H1 (cell line): Measurements from ENCODE around the gene ALG5. TPM values are rescaled to one million over a fixed set of nuclear protein-coding genes. Genes with fewer than 3 reads are reported as not detected.

ENCODE experiments used
- BCL11A ChIP-seq, 2 experiments: IDR thresholded peaks; one replicate each; pipeline ENCODE4 v1.6.1; 2011; ENCODE audit warnings: low read depth in 2 of 2, low read length in 2 of 2, mild to moderate bottlenecking in 2 of 2
- BRCA1 ChIP-seq: IDR thresholded peaks from 2 replicates; pipeline ENCODE4 v1.6.1; 2012; ENCODE audit warnings: low read depth, low read length, improper control_type of control experiment
- CHD1 ChIP-seq: IDR thresholded peaks from 2 replicates; pipeline ENCODE4 v1.6.1; 2012; ENCODE audit warnings: low read depth, low read length, improper control_type of control experiment
- CTBP2 ChIP-seq: IDR thresholded peaks from 2 replicates; pipeline ENCODE4 v1.7.0; 2011; ENCODE audit warnings: borderline replicate concordance, mild to moderate bottlenecking, moderate library complexity, mixed read lengths, low read length; ENCODE audit not compliant: insufficient read depth, insufficient read length
- FOSL1 ChIP-seq: IDR thresholded peaks from 2 replicates; pipeline ENCODE4 v1.6.1; 2011; ENCODE audit warnings: mild to moderate bottlenecking, low read depth, low read length, moderate library complexity; ENCODE audit not compliant: insufficient read depth
- HDAC2 ChIP-seq, 2 experiments: fragments of 300-600 bp in 1 of 2; sonication (generic) in 1 of 2; IDR thresholded peaks; 2 replicates each; pipeline ENCODE4 v1.6.1; 2011 to 2012; ENCODE audit warnings: low read depth in 2 of 2, low read length in 2 of 2, mild to moderate bottlenecking in 2 of 2, moderate library complexity in 2 of 2, borderline replicate concordance in 1 of 2, inconsistent platforms in 1 of 2
- JUND ChIP-seq: IDR thresholded peaks from 2 replicates; pipeline ENCODE4 v1.6.1; 2011; ENCODE audit warnings: mild to moderate bottlenecking, improper control_type of control experiment, low read length
- POLR2A ChIP-seq, 2 experiments: IDR thresholded peaks; 1 replicate in 1 of 2; 2 replicates in 1 of 2; pipeline ENCODE4 v1.6.1; 2011; ENCODE audit warnings: low read depth in 2 of 2, low read length in 2 of 2, mild to moderate bottlenecking in 2 of 2; ENCODE audit errors: control extremely low read depth in 1 of 2
- RAD21 ChIP-seq, 2 experiments: IDR thresholded peaks in 1 of 2; conservative IDR thresholded peaks in 1 of 2; 2 replicates each; pipeline ENCODE4 v1.6.1; 2011; ENCODE audit warnings: low read depth in 2 of 2, low read length in 2 of 2, improper control_type of control experiment in 1 of 2, inconsistent platforms in 1 of 2, mild to moderate bottlenecking in 1 of 2, moderate library complexity in 1 of 2
- RNF2 ChIP-seq: fragments of 200-900, 300-1000 bp; sonication (generic); IDR thresholded peaks from 2 replicates; pipeline ENCODE4 v1.7.1; 2016; ENCODE audit warnings: borderline replicate concordance, low read depth, mild to moderate bottlenecking, antibody characterized with exemption, low read length; ENCODE audit not compliant: poor library complexity, severe bottlenecking; ENCODE audit errors: missing control alignments
- SP1 ChIP-seq: IDR thresholded peaks from 2 replicates; pipeline ENCODE4 v1.6.1; 2011; ENCODE audit warnings: low read depth, low read length
- YY1 ChIP-seq: IDR thresholded peaks from 2 replicates; pipeline ENCODE4 v1.6.1; 2011; ENCODE audit warnings: low read depth, mild to moderate bottlenecking, low read length
- polyA plus RNA-seq, 7 experiments: library from polyadenylated mRNA; depleted of rRNA in 3 of 7; stranded (reverse) in 5 of 7; unstranded in 2 of 7; fragments of >200 nt in 5 of 7; fragments of 200-250 nt in 2 of 7; gene quantifications; 1 replicate in 5 of 7; 2 replicates in 1 of 7; 4 replicates in 1 of 7; pipeline versions ENCODE4 v1.2.1 to v1.2.3, GENCODE V29; 2011 to 2013; ENCODE audit warnings: missing spikeins in 2 of 7, mixed read lengths in 2 of 7
- total RNA-seq: library from RNA; stranded (reverse); fragmentation: NEBNext Ultra II Directional; extraction: Animal tissue kit (Norgen Biotek cat#: 25700); gene quantifications from 2 replicates; pipeline ENCODE4 v1.2.1, GENCODE V29; 2021

Gene ALG5
- total and polyA plus RNA-seq, 2 of the 8 experiments (the other 6 are each of a cell fraction or from before 2014, with no cell fraction given): 15.0 to 24.3 TPM

DNA sequence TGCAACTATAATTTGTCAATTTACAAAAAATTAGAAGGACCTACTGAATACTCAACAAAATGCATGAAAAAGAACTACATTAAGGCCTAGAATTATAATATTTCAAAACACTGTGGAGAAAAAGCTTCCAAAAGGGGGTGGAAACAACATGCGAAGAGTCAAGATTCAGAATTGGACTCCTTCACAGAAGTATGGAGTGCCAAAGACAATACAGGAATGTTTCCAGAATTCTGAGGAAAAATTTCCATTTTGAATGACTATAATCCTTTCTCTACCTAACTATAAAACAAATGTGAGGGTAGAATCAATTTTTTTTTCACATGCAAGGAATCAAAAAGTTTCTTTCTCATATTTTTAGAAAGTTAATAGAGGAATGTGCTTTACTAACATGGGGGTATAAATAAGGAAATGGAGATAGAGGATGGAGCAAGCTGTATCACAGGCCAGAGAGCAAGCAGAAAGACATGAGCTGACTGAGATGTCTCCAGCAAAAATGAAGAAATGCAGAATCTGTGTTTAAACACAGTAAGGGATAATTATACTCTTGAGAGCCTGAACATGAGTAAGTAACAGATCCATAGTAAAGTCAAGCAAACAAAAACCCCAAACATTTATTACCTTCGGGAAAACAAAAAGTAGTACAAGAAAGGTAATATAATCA, 39.6 kb downstream of the ALG5 start (continued):
- no peak for TF ChIP-seq JUND
- TF ChIP-seq CTBP2: no peak
- no peak for TF ChIP-seq BRCA1
- no peak for TF ChIP-seq FOSL1
- no peak for TF ChIP-seq SP1
- no peak for TF ChIP-seq YY1
- no peak for TF ChIP-seq CHD1
- no peak for TF ChIP-seq HDAC2 (IDR thresholded peaks at IDR 0.05; ENCODE audit: borderline replicate concordance in 1 of 2, low read depth in 2 of 2, low read length in 2 of 2)
- TF ChIP-seq POLR2A (IDR thresholded peaks at IDR 0.05; ENCODE audit: control extremely low read depth in 1 of 2, low read depth in 2 of 2, low read length in 2 of 2): no peak
- no peak for TF ChIP-seq RAD21 (IDR thresholded peaks at IDR 0.05 in 1 of 2, conservative IDR thresholded peaks at IDR 0.05 in 1 of 2; ENCODE audit: low read depth in 2 of 2, low read length in 2 of 2)
- no peak for TF ChIP-seq BCL11A (IDR thresholded peaks at IDR 0.05; ENCODE audit: low read depth in 2 of 2, low read length in 2 of 2)
- no peak for TF ChIP-seq RNF2
